Measurements from ENCODE around the gene DDX41. TPM values are rescaled to one million over a fixed set of nuclear protein-coding genes. Genes with fewer than 3 reads are reported as not detected.
A peak's percentile ranks its signal among the peaks of the same experiment; 100 is the strongest.

DDX41 gene
- total and polyA plus RNA-seq, 10 of the 15 experiments (the other 5 are each of a cell fraction or from before 2014, with no cell fraction given), result 32.7 to 215 (median 93.6) TPM

- WGBS (ENCODE audit: insufficient coverage, insufficient replicate concordance, low lambda C conversion rate, missing lambda C conversion rate), result 0% methylated on average over 8 of the region's 8 CpGs
- intact Hi-C loops (cut with micrococcal nuclease; ENCODE audit: unreplicated experiment), result loop anchor here (5.0 to 10.0 kb wide), 2 partner anchors 93 to 394 kb away; partner anchors contain the start of gene B4GALT7
- TF ChIP-seq BHLHE40 (IDR thresholded peaks at IDR 0.05; ENCODE audit: borderline replicate concordance in 1 of 2, low read depth in 2 of 2, low read length in 1 of 2), result peak in 1 of 2 experiments; percentile 34; a peak in 1 of 4 replicates
- peak; percentile 49; the same call in 1 of the 2 replicates for TF ChIP-seq TAF1 (IDR thresholded peaks at IDR 0.05; ENCODE audit: borderline replicate concordance, low read depth, low read length)
- TF ChIP-seq BCL11A (IDR thresholded peaks at IDR 0.05; ENCODE audit: low read depth, low read length), result peak; percentile 37; the same call in 1 of the 2 replicates
- 0 out of 2 replicates have a peak, but pooled peaks have one; percentile 28 for TF ChIP-seq YY1 (IDR thresholded peaks at IDR 0.05; ENCODE audit: low read depth, low read length)
- TF ChIP-seq DPF2 (IDR thresholded peaks at IDR 0.05), result 0 out of 2 replicates have a peak, but pooled peaks have one; percentile 31
- TF ChIP-seq WRNIP1 (IDR thresholded peaks at IDR 0.05; ENCODE audit: borderline replicate concordance, low read depth, low read length), result no peak
- TF ChIP-seq TCF3 (IDR thresholded peaks at IDR 0.05; ENCODE audit: borderline replicate concordance, insufficient read depth, low read depth, low read length), result peak; percentile 91; the same call in 1 of the 2 replicates
- peak; percentile 22; the same call in 1 of the 2 replicates for TF ChIP-seq PAX5 (IDR thresholded peaks at IDR 0.05; ENCODE audit: borderline replicate concordance, low read depth, low read length)
- peak; percentile 73; the same call in 1 of the 2 replicates for TF ChIP-seq MYB (IDR thresholded peaks at IDR 0.05; ENCODE audit: borderline replicate concordance, low read depth, low read length)
- TF ChIP-seq ZNF384 (IDR thresholded peaks at IDR 0.05; ENCODE audit: borderline replicate concordance, low read depth, low read length), result no peak
- TF ChIP-seq POU2F2 (IDR thresholded peaks at IDR 0.05; ENCODE audit: borderline replicate concordance, low read depth, low read length), result peak; percentile 91; the same call in 2 of the 3 replicates
- peak; percentile 83 for TF ChIP-seq POLR2AphosphoS5 (IDR thresholded peaks at IDR 0.05; ENCODE audit: low read length)
- TF ChIP-seq REST (IDR thresholded peaks at IDR 0.05; ENCODE audit: low read depth, low read length), result no peak
- TF ChIP-seq EGR1 (IDR thresholded peaks at IDR 0.05; ENCODE audit: borderline replicate concordance in 1 of 2, low read depth in 2 of 2, low read length in 2 of 2), result peak in 1 of 2 experiments; percentile 92; a peak in 2 of 3 replicates
- TF ChIP-seq, protein P1, sequence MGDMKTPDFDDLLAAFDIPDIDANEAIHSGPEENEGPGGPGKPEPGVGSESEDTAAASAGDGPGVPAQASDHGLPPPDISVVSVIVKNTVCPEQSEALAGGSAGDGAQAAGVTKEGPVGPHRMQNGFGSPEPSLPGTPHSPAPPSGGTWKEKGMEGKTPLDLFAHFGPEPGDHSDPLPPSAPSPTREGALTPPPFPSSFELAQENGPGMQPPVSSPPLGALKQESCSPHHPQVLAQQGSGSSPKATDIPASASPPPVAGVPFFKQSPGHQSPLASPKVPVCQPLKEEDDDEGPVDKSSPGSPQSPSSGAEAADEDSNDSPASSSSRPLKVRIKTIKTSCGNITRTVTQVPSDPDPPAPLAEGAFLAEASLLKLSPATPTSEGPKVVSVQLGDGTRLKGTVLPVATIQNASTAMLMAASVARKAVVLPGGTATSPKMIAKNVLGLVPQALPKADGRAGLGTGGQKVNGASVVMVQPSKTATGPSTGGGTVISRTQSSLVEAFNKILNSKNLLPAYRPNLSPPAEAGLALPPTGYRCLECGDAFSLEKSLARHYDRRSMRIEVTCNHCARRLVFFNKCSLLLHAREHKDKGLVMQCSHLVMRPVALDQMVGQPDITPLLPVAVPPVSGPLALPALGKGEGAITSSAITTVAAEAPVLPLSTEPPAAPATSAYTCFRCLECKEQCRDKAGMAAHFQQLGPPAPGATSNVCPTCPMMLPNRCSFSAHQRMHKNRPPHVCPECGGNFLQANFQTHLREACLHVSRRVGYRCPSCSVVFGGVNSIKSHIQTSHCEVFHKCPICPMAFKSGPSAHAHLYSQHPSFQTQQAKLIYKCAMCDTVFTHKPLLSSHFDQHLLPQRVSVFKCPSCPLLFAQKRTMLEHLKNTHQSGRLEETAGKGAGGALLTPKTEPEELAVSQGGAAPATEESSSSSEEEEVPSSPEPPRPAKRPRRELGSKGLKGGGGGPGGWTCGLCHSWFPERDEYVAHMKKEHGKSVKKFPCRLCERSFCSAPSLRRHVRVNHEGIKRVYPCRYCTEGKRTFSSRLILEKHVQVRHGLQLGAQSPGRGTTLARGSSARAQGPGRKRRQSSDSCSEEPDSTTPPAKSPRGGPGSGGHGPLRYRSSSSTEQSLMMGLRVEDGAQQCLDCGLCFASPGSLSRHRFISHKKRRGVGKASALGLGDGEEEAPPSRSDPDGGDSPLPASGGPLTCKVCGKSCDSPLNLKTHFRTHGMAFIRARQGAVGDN (IDR thresholded peaks at IDR 0.05), result no peak
Observed at GRCh38 chr5:177508837-177509236, 7.9 kb downstream of the DDX41 start.

More at GRCh38 chr5:177508837-177509236, 7.9 kb downstream of the DDX41 start:
- H3K4me1 ChIP-seq (ENCODE audit: control insufficient read depth, insufficient read depth, low read length), result peaks cover 38% of the 10 kb centered on the region
- peak overlapping the region; percentile 87 for H3K4me3 ChIP-seq
- ATAC-seq (peak; percentile 32), FAIRE-seq (peak; percentile 96), DNase-seq (ENCODE audit: low read depth, low spot score) (no peak)
- BruUV-seq (replicated peaks), result no TSS peak
- peaks cover 35% of the 10 kb centered on the region for H3K79me2 ChIP-seq (ENCODE audit: control insufficient read depth, insufficient read depth, low read length)
- peaks cover 10 to 38% of the 10 kb centered on the region in 2 experiments; a peak in 3 of 4 replicates for H3K36me3 ChIP-seq (ENCODE audit: control insufficient read depth in 2 of 2, insufficient read depth in 2 of 2, low read length in 1 of 2)
- peak overlapping the region; percentile 87 for H3K27ac ChIP-seq (ENCODE audit: control insufficient read depth, insufficient read depth)
- peak overlapping the region; percentile 97 for H3K4me2 ChIP-seq (ENCODE audit: control insufficient read depth, insufficient read depth)
- ChIA-PET SMC1A (ENCODE audit: uncharacterized antibody, unreplicated experiment) (interaction anchor here (0.6 to 2.4 kb wide), 8 partner anchors 10 to 199 kb away, joined by 3 to 10 read pairs (median 5); partner anchors contain the start of gene PDLIM7), RAD21 (ENCODE audit: unreplicated experiment) (interaction anchor here (0.8 to 3.4 kb wide), 14 partner anchors 8 to 119 kb away, joined by 3 to 17 read pairs (median 4); partner anchors contain the start of genes GRK6, PDLIM7 and TMED9), CTCF (interaction anchor here (0.6 to 6.2 kb wide), 11 partner anchors 8 to 395 kb away, joined by 3 to 38 read pairs (median 17); partner anchors contain the start of genes PDLIM7 and RGS14), POLR2A (interaction anchor here (0.6 to 3.5 kb wide), 18 partner anchors 8 to 791 kb away, joined by 3 to 19 read pairs (median 4); partner anchors contain the start of genes DDX41, LMAN2, PDLIM7 and TMED9)
- H2AFZ ChIP-seq (ENCODE audit: control insufficient read depth, low read depth, low read length), result no peak overlapping the region; the same call in 1 of the 2 replicates
- H3K27me3 ChIP-seq (replicated peaks in 1 of 2; ENCODE audit: control insufficient read depth in 2 of 2, insufficient read depth in 2 of 2, low read length in 1 of 2), result no peaks in the 10 kb centered on the region
- no peaks in the 10 kb centered on the region for H4K20me1 ChIP-seq (ENCODE audit: control insufficient read depth, insufficient read depth)
- in situ Hi-C loops (cut with MboI), result no loop called here
- peak overlapping the region; percentile 90 for H3K9ac ChIP-seq (ENCODE audit: control insufficient read depth, insufficient read depth, low read length)
- H3K9me3 ChIP-seq (replicated peaks; ENCODE audit: control insufficient read depth, insufficient read depth, low read length), result no peaks in the 10 kb centered on the region

Data from GM12878 (cell line).